PC-9 (cell line): Measurements from ENCODE around the gene CACNG7.

ENCODE experiments used
- CTCF ChIP-seq: fragments of 200-600 bp; sonication (generic); conservative IDR thresholded peaks from 2 replicates; pipeline ENCODE4 v1.6.1; 2017; ENCODE audit warnings: mixed run types, antibody characterized with exemption, mild to moderate bottlenecking, moderate library complexity
- EZH2 ChIP-seq: fragments of 200-600 bp; sonication (generic); IDR thresholded peaks from 2 replicates; pipeline ENCODE4 v1.8.0; 2017; ENCODE audit warnings: antibody characterized with exemption, low read depth

GRCh38 chr19:53881482-53882390 lies 27.3 kb upstream of the CACNG7 start, which contains the start of gene PRKCG:
- peak; percentile 64 for TF ChIP-seq CTCF
- TF ChIP-seq EZH2, result no peak
